PC-3 (cell line): Measurements from ENCODE around the gene PDLIM7.

ENCODE experiments used
- CTCF ChIP-seq: fragments of 300-600 bp; sonication (generic); conservative IDR thresholded peaks from 2 replicates; pipeline ENCODE4 v1.5.1; 2017; ENCODE audit warnings: antibody characterized with exemption, low read depth, mild to moderate bottlenecking, low read length
- EZH2 ChIP-seq: fragments of 300-600 bp; sonication (generic); IDR thresholded peaks from one replicate; pipeline ENCODE4 v1.6.1; 2017; ENCODE audit warnings: antibody characterized with exemption, mild to moderate bottlenecking, low read length; ENCODE audit not compliant: unreplicated experiment

GRCh38 chr5:177515580-177515979 is 18.2 kb upstream of the PDLIM7 start:
- TF ChIP-seq CTCF (no peak), EZH2 (no peak)
